ENCODE measurements around the gene FHAD1. TPM values are rescaled to one million over a fixed set of nuclear protein-coding genes. Genes with fewer than 3 reads are reported as not detected.

The FHAD1 gene
- total and polyA plus RNA-seq, 2 experiments from 2014 or later: 0.13 to 0.68 TPM

GRCh38 chr1:15405106-15405850 is 158.3 kb downstream of the FHAD1 start:
- no peaks in the 10 kb centered on the region for H3K9me3 ChIP-seq (ENCODE audit: low read depth)
- WGBS (ENCODE audit: low lambda C conversion rate, missing lambda C conversion rate): 77% methylated on average over 9 of the region's 9 CpGs
- no peaks in the 10 kb centered on the region for H3K4me1 ChIP-seq (ENCODE audit: insufficient read depth)
- H3K4me2 ChIP-seq: no peak overlapping the region
- no peaks in the 10 kb centered on the region for H3K36me3 ChIP-seq (replicated peaks; ENCODE audit: insufficient read depth, low read depth)
- H3K4me3 ChIP-seq: no peak overlapping the region
- H2AFZ ChIP-seq: no peak overlapping the region
- no peak overlapping the region for H3K27ac ChIP-seq
- H3K79me2 ChIP-seq: peaks cover 3% of the 10 kb centered on the region
- no peaks in the 10 kb centered on the region for H4K20me1 ChIP-seq (ENCODE audit: insufficient read depth, poor library complexity, severe bottlenecking)
- no peak for TF ChIP-seq EZH2 (IDR thresholded peaks at IDR 0.05; ENCODE audit: borderline replicate concordance)
- TF ChIP-seq CTCF (IDR thresholded peaks at IDR 0.05; ENCODE audit: poor library complexity): no peak
- TF ChIP-seq EZH2phosphoT487 (IDR thresholded peaks at IDR 0.05; ENCODE audit: low read depth, severe bottlenecking, unreplicated experiment): no peak
- no peaks in the 10 kb centered on the region for H3K27me3 ChIP-seq
- no peaks in the 10 kb centered on the region for H3K9me2 ChIP-seq (replicated peaks; ENCODE audit: insufficient read depth)
- DNase-seq (ENCODE audit: low spot score): no peak

GRCh38 chr1:15406614-15407559 is 159.9 kb downstream of the FHAD1 start:
- H3K36me3 ChIP-seq (replicated peaks; ENCODE audit: insufficient read depth, low read depth): no peaks in the 10 kb centered on the region
- no peak overlapping the region for H3K4me3 ChIP-seq
- H3K79me2 ChIP-seq: peaks cover 16% of the 10 kb centered on the region
- no peak overlapping the region for H2AFZ ChIP-seq
- H3K27me3 ChIP-seq: no peaks in the 10 kb centered on the region
- no peak for DNase-seq (ENCODE audit: low spot score)
- no peak overlapping the region for H3K4me2 ChIP-seq
- no peak overlapping the region for H3K27ac ChIP-seq
- H3K9me2 ChIP-seq (replicated peaks; ENCODE audit: insufficient read depth): no peaks in the 10 kb centered on the region
- H4K20me1 ChIP-seq (ENCODE audit: insufficient read depth, poor library complexity, severe bottlenecking): peaks cover 6% of the 10 kb centered on the region
- peaks cover 5% of the 10 kb centered on the region for H3K4me1 ChIP-seq (ENCODE audit: insufficient read depth)
- 78% methylated on average over 11 of the region's 11 CpGs for WGBS (ENCODE audit: low lambda C conversion rate, missing lambda C conversion rate)
- H3K9me3 ChIP-seq (ENCODE audit: low read depth): no peaks in the 10 kb centered on the region
- TF ChIP-seq EZH2 (IDR thresholded peaks at IDR 0.05; ENCODE audit: borderline replicate concordance): no peak
- no peak for TF ChIP-seq EZH2phosphoT487 (IDR thresholded peaks at IDR 0.05; ENCODE audit: low read depth, severe bottlenecking, unreplicated experiment)
- TF ChIP-seq CTCF (IDR thresholded peaks at IDR 0.05; ENCODE audit: poor library complexity): no peak

GRCh38 chr1:15407580-15407979 is 160.6 kb downstream of the FHAD1 start:
- H3K27me3 ChIP-seq: no peaks in the 10 kb centered on the region
- no peaks in the 10 kb centered on the region for H3K9me2 ChIP-seq (replicated peaks; ENCODE audit: insufficient read depth)
- no peak for DNase-seq (ENCODE audit: low spot score)
- peaks cover 6% of the 10 kb centered on the region for H4K20me1 ChIP-seq (ENCODE audit: insufficient read depth, poor library complexity, severe bottlenecking)
- TF ChIP-seq EZH2phosphoT487 (IDR thresholded peaks at IDR 0.05; ENCODE audit: low read depth, severe bottlenecking, unreplicated experiment) (no peak), CTCF (IDR thresholded peaks at IDR 0.05; ENCODE audit: poor library complexity) (no peak)
- no peaks in the 10 kb centered on the region for H3K36me3 ChIP-seq (replicated peaks; ENCODE audit: insufficient read depth, low read depth)
- H3K4me3 ChIP-seq: no peak overlapping the region
- H3K4me1 ChIP-seq (ENCODE audit: insufficient read depth): peaks cover 7% of the 10 kb centered on the region
- no peak overlapping the region for H3K27ac ChIP-seq
- 87% methylated on average over 7 of the region's 7 CpGs for WGBS (ENCODE audit: low lambda C conversion rate, missing lambda C conversion rate)
- H2AFZ ChIP-seq: no peak overlapping the region
- no peak overlapping the region for H3K4me2 ChIP-seq
- no peaks in the 10 kb centered on the region for H3K9me3 ChIP-seq (ENCODE audit: low read depth)
- peaks cover 18% of the 10 kb centered on the region for H3K79me2 ChIP-seq

All from hepatocyte (in vitro differentiated cells).